Breast epithelium (tissue), 3 donors: Measurements from ENCODE around the gene CMTM2.

Experiments used
- POLR2A ChIP-seq: fragments of 450-650 bp; IDR thresholded peaks from one replicate; pipeline ENCODE4 v1.6.1; 2016; ENCODE audit warnings: antibody characterized with exemption, mild to moderate bottlenecking, moderate library complexity
- TF ChIP-seq, protein P1 (sequence below), 3 donors: fragments of 450-650 bp; IDR thresholded peaks; one replicate each; pipeline ENCODE4 v1.5.1; 2016 to 2017; ENCODE audit warnings: antibody characterized with exemption in 3 of 3, mild to moderate bottlenecking in 3 of 3, moderate library complexity in 3 of 3

DNA sequence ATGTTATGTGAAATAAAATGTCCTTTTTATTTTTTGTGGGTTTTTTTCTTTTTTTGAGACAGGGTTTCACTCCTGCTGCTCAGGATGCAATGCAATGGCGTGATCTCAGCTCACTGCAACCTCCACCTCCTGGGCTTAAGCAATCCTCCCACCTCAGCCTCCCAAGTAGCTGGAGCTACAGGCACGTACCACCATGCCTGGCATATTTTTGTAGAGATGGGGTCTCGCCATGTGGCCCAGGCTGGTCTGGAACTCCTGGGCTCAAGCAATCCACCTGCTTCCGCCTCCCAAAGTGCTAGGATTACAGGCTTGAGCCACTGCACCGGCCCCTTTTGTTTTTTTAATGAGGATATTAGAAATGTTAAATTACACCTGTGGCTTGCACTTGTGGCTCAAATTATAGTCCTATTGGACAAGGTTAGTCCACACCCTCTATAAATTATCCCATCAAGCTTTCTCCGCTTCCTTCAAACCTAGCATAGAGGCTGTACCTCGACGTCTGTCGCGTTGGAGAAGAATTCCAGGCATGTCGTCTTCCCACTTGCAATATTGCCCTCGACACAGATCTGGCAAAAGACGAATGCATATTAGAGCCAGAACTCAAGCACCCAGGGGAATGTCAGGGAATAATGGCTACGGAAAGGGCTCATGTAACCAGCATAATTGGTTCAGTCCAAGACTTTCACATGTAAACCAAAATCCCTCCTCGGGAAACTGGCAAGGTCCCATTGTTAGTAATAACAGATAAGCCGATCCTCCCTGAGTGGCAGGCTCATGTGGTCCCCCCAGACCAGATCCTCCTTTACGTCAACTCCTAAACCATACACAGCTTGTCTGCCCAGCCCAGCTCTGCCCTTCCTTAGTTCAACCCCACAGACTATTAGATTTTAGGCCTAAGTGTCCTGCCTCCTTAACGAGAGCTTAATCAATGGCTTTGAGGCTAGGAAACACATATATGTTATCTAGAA lies 37.6 kb upstream of the CMTM2 start:
- TF ChIP-seq, protein P1, sequence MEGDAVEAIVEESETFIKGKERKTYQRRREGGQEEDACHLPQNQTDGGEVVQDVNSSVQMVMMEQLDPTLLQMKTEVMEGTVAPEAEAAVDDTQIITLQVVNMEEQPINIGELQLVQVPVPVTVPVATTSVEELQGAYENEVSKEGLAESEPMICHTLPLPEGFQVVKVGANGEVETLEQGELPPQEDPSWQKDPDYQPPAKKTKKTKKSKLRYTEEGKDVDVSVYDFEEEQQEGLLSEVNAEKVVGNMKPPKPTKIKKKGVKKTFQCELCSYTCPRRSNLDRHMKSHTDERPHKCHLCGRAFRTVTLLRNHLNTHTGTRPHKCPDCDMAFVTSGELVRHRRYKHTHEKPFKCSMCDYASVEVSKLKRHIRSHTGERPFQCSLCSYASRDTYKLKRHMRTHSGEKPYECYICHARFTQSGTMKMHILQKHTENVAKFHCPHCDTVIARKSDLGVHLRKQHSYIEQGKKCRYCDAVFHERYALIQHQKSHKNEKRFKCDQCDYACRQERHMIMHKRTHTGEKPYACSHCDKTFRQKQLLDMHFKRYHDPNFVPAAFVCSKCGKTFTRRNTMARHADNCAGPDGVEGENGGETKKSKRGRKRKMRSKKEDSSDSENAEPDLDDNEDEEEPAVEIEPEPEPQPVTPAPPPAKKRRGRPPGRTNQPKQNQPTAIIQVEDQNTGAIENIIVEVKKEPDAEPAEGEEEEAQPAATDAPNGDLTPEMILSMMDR (IDR thresholded peaks at IDR 0.05) = no peak
- no peak for TF ChIP-seq POLR2A
